DMS114 treated with DMSO at 0.1 percent for 48 hours (cell line): ENCODE results near the gene LSAMP.

Source experiments
- DNase-seq: peaks from one replicate; lab custom pipeline; 2025; ENCODE audit not compliant: unreplicated experiment; lab: John Stamatoyannopoulos, UW

Gene LSAMP

DNA sequence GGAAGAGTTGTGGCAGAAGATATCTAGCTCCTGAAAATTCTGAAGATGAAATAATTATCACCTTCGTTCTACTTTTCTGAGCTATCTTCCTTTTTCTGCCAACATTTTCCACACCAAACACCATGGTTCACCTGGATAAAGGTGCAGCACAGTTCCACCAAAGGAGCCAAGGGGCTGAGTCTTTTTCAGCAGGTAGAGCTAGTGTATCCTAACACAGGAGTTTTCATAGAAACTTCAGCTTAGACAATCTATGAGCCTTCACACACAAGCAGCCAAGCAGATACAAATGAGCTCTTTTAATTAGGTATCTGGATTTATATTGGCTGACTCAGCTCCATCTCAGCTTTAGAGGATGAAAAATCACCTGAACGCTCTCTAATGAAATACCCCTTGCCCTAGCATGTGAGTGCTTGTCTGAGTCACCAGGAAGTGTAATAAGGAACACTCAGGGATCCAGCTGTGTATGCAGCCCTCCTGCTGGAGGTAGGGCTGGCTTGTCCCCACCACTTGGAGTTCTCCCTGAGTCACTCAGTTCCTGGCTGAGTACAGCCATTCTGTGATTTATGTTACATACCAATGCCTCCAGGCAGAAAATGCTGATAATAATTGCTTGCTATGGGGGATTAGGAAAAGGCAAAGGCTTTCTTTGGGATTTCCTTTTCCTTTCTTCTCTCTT lies 385.7 kb downstream of the LSAMP start:
- no peak for DNase-seq

DNA sequence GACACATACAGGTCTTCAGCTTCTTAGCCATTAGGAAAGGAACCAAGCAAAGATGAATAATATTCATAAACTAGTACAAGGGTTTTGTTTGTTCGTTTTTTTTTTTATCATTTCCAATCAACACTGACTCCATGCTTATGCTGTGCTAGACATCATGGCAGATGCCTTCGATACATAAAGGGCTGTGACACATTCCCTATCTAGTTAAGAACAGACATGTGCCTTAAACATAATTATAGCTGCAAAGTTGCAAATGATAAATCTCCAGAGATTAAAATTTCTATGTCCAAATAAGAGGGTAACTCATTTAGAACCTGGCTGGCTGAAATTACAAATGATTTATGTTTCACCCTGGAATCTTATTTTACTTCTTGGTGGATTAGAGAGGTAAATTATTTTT lies 386.4 kb downstream of the LSAMP start:
- no peak for DNase-seq

GRCh38 chr3:116057400-116058006 lies 387.8 kb downstream of the LSAMP start:
- DNase-seq, result no peak

GRCh38 chr3:116056280-116056679 lies 389.0 kb downstream of the LSAMP start:
- DNase-seq, result no peak

GRCh38 chr3:116053017-116053416 lies 392.3 kb downstream of the LSAMP start:
- DNase-seq, result no peak

GRCh38 chr3:116052602-116053001 lies 392.7 kb downstream of the LSAMP start:
- no peak for DNase-seq

DNA sequence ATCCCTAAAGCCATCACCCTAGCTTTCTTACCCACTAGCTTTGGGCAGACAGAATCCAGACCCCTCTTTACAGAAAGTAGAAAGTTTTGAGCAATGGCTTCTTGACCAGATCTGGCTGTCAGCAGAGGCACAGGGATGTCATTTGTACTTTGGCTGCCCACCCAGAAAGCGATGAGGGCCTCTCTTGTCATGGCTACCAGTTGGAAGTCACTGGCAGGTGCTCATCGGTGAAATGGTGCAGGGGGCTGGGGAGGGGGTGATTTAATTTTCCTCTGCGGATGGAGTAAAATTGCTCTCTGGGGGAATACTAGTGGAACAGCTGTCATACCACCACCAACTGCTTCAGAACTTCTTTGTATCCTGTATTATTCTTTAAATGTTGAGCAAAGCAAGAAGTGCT lies 393.7 kb downstream of the LSAMP start:
- no peak for DNase-seq

DNA sequence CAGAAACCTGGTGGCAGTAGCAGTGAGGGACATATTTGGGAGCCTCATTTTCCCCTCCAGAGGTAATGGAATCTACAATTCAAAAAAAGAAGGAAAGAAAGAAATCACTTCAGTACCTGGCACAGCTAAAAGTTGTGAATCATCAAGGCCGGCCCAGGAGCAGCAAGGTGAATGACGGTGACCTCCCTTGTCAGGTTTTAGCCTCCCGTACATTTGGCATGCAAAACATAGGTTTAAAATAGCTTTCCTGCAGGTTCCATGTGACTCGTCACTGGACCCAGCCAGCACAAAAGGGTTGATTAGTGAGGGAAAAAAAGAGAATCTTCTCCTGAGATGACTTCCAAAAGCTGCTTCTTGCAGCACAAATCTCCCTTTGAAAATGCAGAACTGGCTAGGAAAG lies 394.2 kb downstream of the LSAMP start:
- DNase-seq, result no peak

DNA sequence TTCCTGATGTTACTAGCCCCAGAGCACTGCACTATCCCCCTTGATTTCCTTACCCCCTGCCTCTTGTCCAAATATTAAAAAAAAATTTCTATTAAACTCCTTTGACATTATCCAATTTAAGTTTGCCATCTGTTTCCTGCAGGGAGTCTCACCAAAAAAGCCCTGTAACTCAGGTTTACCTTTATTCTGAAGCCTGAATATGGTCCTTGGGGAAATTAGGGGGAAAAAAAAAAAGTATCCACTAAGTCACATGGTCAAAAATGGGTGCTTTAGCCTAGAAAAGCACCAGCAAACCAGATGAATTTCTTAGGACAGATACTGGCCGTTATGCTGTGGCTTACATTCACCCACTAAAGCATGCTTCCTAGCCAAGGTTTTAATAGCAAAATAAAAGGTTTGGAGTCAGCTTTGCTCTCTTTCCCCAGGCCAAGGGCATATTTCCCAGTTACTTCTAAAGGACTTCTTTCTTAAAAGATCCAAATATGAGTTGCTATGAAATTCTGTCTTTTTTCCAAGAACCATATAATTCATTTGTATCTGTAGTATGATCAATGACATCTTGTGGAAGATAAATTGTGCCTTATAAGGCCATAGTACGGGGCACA lies 394.9 kb downstream of the LSAMP start:
- no peak for DNase-seq

DNA sequence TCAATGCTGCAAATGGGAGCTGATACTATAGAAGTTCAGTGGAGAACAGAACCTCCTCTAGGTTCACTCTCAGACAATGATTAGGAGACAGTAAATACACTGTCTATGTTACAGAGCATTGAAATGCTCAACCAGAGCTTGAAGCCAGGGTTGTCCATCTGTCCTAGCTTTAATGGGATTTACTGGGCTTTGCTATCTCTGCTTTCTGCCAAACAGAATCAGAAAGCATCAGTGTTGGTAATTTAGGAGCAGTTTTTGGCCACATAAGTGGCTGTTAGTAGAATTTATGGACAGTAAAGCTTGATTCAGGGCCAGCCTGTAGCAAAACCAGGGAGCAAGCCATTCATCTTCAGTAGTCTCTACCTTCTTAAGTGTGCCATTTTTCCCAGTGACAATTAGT lies 396.3 kb downstream of the LSAMP start:
- DNase-seq, result no peak

DNA sequence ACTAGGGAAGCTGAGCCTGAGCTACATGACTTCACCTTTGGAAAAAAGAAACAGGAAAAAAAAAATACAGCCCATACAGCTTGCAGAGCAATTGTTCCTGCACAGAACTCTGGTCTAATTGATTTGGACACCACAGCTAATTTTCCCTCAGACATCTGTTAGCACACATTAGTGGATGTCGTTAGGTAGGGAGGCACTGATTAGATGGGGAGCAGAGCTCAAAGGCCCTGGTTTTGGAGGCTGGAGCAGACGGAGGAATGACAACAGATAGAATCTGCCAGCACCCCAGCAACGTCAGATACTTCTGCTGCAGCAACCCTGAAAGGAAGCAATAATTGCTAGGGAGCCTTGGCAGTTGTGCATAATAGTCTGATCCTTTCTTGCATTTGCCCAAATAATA lies 398.9 kb downstream of the LSAMP start:
- DNase-seq, result no peak

DNA sequence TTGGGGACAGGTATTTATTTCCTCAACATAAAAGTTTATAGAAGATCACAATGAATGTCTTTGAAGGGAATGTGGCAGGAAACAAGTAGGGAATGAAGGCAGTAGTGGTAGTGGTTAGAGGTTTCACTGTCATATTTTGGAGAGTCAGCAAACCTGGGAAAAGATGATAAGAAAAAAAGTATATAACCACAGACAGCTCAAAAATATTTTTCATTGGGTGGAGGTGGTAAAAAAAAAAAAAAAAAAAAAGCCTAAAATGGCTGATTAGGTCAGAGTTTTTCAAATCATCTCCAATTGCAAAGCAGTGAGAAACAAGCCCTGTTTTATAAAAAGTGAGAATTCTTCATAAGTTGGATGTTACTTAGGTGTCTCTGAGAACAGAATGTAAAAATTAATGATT lies 400.0 kb downstream of the LSAMP start:
- no peak for DNase-seq

GRCh38 chr3:116040152-116040551 lies 405.1 kb downstream of the LSAMP start:
- DNase-seq, result no peak

DNA sequence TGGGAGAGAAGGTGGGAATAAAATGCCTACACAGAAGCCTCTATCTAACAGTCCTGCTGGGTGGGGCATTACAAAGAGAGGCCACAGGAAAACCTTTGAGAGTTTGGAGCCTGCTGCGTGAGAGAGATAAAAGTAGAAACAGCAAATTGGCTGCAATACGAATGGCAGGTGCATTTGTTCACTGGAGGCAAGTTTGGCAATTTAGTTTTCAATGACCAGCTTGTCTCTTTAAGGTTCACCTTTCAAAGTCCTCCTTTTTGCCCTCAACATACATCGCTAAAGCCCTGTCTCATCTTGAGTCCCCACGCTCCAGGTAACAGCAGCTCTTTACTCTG lies 405.7 kb downstream of the LSAMP start:
- no peak for DNase-seq

DNA sequence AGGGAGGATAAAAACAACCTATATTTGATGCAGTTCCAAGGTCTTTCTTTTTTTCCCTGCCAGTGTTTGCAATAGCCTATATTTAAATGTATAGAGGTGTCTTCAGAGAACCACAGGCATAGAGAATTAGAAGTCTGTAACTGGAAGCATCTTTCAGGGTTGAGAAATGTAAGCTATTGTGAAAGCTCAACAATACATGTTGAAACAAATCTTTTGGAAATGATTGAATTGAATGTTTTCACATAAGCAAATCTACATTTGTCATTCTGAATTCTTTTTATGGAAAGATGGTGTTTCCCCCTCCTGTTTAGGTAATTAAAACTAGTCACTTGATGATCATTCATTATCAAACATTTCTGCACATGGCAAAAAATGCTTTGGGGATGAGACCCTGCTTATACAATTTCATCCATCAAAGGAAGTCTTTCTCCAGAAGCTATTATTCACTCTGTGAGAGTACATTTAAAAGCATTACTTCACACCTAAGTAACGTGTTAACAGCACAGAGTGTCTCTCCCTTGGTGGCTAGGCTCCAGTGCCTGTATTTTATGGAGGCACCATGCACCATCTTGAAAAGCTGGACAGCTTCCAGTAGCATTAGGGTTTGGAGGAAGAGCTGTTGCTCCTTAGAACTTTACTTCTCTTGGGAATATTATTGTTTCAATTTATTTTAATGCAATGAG lies 406.2 kb downstream of the LSAMP start:
- no peak for DNase-seq

GRCh38 chr3:116037954-116038911 lies 407.1 kb downstream of the LSAMP start:
- no peak for DNase-seq

DNA sequence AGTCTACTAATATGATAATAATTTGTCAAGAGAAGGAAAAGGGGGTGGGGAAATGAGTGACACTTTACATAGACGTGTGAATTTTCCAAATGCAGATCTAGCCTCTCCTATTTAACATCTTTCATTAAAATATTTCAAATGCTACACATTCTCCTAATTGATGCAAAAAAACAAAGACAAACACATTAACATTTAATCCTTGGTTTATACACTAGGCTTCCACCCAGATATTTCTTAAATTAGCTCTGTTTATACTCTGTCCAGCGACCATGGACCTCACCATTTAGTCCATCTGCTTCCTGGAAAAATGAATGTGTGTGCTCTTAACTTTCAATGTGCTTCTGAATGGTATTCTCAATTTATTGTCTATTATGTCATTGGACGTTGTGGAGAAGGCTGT lies 409.9 kb downstream of the LSAMP start:
- DNase-seq, result no peak

DNA sequence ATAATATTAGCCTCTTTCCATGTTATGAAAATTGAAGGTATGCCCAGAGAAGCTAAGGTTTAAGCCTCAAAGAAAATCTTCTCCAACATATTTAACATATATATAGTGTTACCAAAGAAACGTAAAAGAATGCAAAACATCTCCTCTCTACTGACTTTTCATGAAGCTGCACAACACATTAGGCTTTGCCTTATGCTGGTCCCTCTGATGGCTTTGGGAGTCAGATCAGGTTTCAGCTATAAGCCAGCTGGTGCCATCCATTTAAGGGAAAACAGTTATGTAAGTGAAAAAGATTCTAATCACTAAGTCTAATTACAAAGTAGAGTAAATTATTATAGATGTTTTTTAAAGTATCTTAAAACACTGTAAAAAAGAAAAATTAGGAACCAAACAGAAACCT lies 410.5 kb downstream of the LSAMP start:
- DNase-seq, result no peak

GRCh38 chr3:116034086-116034485 lies 411.2 kb downstream of the LSAMP start:
- no peak for DNase-seq

DNA sequence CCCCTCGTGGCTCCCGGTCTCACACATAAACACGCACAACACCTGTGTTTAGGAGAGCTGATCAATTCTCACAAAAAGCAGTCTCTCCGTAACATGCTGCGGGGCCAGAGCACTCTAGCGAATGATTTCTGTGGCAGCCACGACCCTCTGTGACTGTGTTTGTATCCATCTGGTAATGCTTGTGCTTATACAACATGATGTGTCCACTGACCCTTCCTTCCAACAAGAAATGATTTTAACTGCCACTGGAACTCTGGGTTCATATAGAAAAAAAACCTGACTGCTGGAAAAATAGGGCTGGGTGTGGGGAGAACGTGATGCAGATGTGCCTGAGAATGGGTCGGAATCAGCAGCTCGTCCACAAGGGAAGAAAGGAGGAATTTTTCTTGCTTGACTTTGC lies 411.8 kb downstream of the LSAMP start:
- no peak for DNase-seq

- no peak for DNase-seq
These were observed 413.1 kb downstream of the LSAMP start for GRCh38 chr3:116032176-116032575.
